ENCODE results near the gene NCR3LG1. TPM values are rescaled to one million over a fixed set of nuclear protein-coding genes. Genes with fewer than 3 reads are reported as not detected.
"Not testable (repeated sequence)": the region's sequence is repeated elsewhere in the genome, so short reads cannot be mapped to it uniquely, and the experiment has no call there.

The NCR3LG1 gene
- total RNA-seq, 1 donor from 2014 or later, result 2.1 TPM

- no peak for ATAC-seq
- intact Hi-C loops (cut with DNase I), result no loop called here
These were observed 54.6 kb downstream of the NCR3LG1 start for GRCh38 chr11:17406082-17406817.

GRCh38 chr11:17406818-17407149, 55.2 kb downstream of the NCR3LG1 start:
- intact Hi-C loops (cut with DNase I), result no loop called here
- DNase-seq (ENCODE audit: low spot score) (no peak), ATAC-seq (no peak)

More at GRCh38 chr11:17406082-17406817, 54.6 kb downstream of the NCR3LG1 start:
- DNase-seq (ENCODE audit: low spot score), result no peak

- no peak for DNase-seq (ENCODE audit: low spot score)
- no peak for ATAC-seq
- intact Hi-C loops (cut with DNase I), result no loop called here
These were observed 56.0 kb downstream of the NCR3LG1 start for GRCh38 chr11:17407575-17407974.

- intact Hi-C loops (cut with DNase I), result no loop called here
- no peak for ATAC-seq
These were observed 56.4 kb downstream of the NCR3LG1 start for GRCh38 chr11:17408026-17408425.

GRCh38 chr11:17408641-17409040, 57.0 kb downstream of the NCR3LG1 start:
- intact Hi-C loops (cut with DNase I), result no loop called here
- no peak for DNase-seq (ENCODE audit: low spot score)

More at GRCh38 chr11:17408026-17408425, 56.4 kb downstream of the NCR3LG1 start:
- DNase-seq (ENCODE audit: low spot score), result no peak

GRCh38 chr11:17410606-17411379, 59.2 kb downstream of the NCR3LG1 start:
- no peak for DNase-seq (ENCODE audit: low spot score)
- ATAC-seq, result no peak

More at GRCh38 chr11:17408641-17409040, 57.0 kb downstream of the NCR3LG1 start:
- ATAC-seq, result no peak

GRCh38 chr11:17411418-17411817, 59.8 kb downstream of the NCR3LG1 start:
- DNase-seq (ENCODE audit: low spot score) (no peak), ATAC-seq (no peak)
- intact Hi-C loops (cut with DNase I), result no loop called here

More at GRCh38 chr11:17410606-17411379, 59.2 kb downstream of the NCR3LG1 start:
- intact Hi-C loops (cut with DNase I), result no loop called here

- intact Hi-C loops (cut with DNase I), result no loop called here
- DNase-seq (ENCODE audit: low spot score) (no peak), ATAC-seq (no peak)
These were observed 61.0 kb downstream of the NCR3LG1 start for GRCh38 chr11:17412488-17413180.

- intact Hi-C loops (cut with DNase I), result no loop called here
- ATAC-seq (no peak), DNase-seq (ENCODE audit: low spot score) (no peak)
These were observed 62.1 kb downstream of the NCR3LG1 start for GRCh38 chr11:17413414-17414316.

GRCh38 chr11:17414317-17414737, 62.7 kb downstream of the NCR3LG1 start:
- no peak for DNase-seq (ENCODE audit: low spot score)
- intact Hi-C loops (cut with DNase I), result no loop called here
- no peak for ATAC-seq

- intact Hi-C loops (cut with DNase I), result no loop called here
- ATAC-seq (no peak), DNase-seq (ENCODE audit: low spot score) (no peak)
These were observed 63.4 kb downstream of the NCR3LG1 start for GRCh38 chr11:17414992-17415391.

- ATAC-seq (peak; percentile 25), DNase-seq (ENCODE audit: low spot score) (no peak)
These were observed 64.0 kb downstream of the NCR3LG1 start for GRCh38 chr11:17415523-17416104.

GRCh38 chr11:17416492-17416891, 64.9 kb downstream of the NCR3LG1 start:
- DNase-seq (ENCODE audit: low spot score) (no peak), ATAC-seq (no peak)
- intact Hi-C loops (cut with DNase I), result no loop called here

More at GRCh38 chr11:17415523-17416104, 64.0 kb downstream of the NCR3LG1 start:
- intact Hi-C loops (cut with DNase I), result no loop called here

GRCh38 chr11:17418444-17419081, 67.0 kb downstream of the NCR3LG1 start:
- no peak for ATAC-seq
- DNase-seq (ENCODE audit: low spot score), result no peak
- intact Hi-C loops (cut with DNase I), result no loop called here

GRCh38 chr11:17421781-17422180, 70.2 kb downstream of the NCR3LG1 start:
- DNase-seq (ENCODE audit: low spot score) (no peak), ATAC-seq (no peak)
- intact Hi-C loops (cut with DNase I), result no loop called here

- ATAC-seq, result no peak
- intact Hi-C loops (cut with DNase I), result no loop called here
- no peak for DNase-seq (ENCODE audit: low spot score)
These were observed 72.1 kb downstream of the NCR3LG1 start for GRCh38 chr11:17423533-17424310.

- intact Hi-C loops (cut with DNase I); DNase-seq (ENCODE audit: low spot score); ATAC-seq: not testable (repeated sequence)
These were observed 74.6 kb downstream of the NCR3LG1 start for GRCh38 chr11:17426233-17426632.
